Measurements from ENCODE around the gene ELMO3. TPM values are rescaled to one million over a fixed set of nuclear protein-coding genes. Genes with fewer than 3 reads are reported as not detected.

The ELMO3 gene
- total RNA-seq, 2 experiments from 2014 or later = 5.0 to 5.6 TPM

GRCh38 chr16:67181346-67181745 lies 17.6 kb upstream of the ELMO3 start:
- DNase-seq (no peak), ATAC-seq (no peak)
- Mint-ChIP-seq H3K27me3 (peaks cover 38% of the 10 kb centered on the region), H3K4me3 (no peak overlapping the region), H3K36me3 (ENCODE audit: low read depth) (peaks cover 5% of the 10 kb centered on the region), H3K9me3 (no peaks in the 10 kb centered on the region), H3K4me1 (ENCODE audit: low read depth) (peaks cover 30% of the 10 kb centered on the region), H3K27ac (no peak overlapping the region)
- ChIA-PET CTCF (interaction anchor here (1.0 to 7.1 kb wide), 3 partner anchors 12 to 165 kb away, joined by 6 to 71 read pairs (median 36); partner anchors contain the start of gene NOL3), POLR2A (no interaction called here)
- TF ChIP-seq CTCF (IDR thresholded peaks at IDR 0.05) = no peak
- intact Hi-C loops (cut with micrococcal nuclease) = loop anchor here (10.0 kb wide), 1 partner anchor 207 kb away; no protein-coding TSS in a partner anchor

- Mint-ChIP-seq H3K4me1 (ENCODE audit: low read depth) (peaks cover 26% of the 10 kb centered on the region), H3K4me3 (no peak overlapping the region), H3K27ac (no peak overlapping the region), H3K27me3 (peaks cover 31% of the 10 kb centered on the region), H3K36me3 (ENCODE audit: low read depth) (peaks cover 5% of the 10 kb centered on the region), H3K9me3 (no peaks in the 10 kb centered on the region)
- POLR2A ChIA-PET = interaction anchor here (1.1 to 2.0 kb wide), 2 partner anchors 7 to 24 kb away, joined by 4 to 13 read pairs; no protein-coding TSS in a partner anchor
- no peak for ATAC-seq
- DNase-seq = no peak
- CTCF ChIA-PET = interaction anchor here (1.1 to 7.1 kb wide), 6 partner anchors 13 to 217 kb away, joined by 3 to 71 read pairs (median 8); partner anchors contain the start of gene NOL3
- intact Hi-C loops (cut with micrococcal nuclease) = loop anchor here (10.0 kb wide), 1 partner anchor 207 kb away; no protein-coding TSS in a partner anchor
- TF ChIP-seq CTCF (IDR thresholded peaks at IDR 0.05) = no peak
Observed at GRCh38 chr16:67182288-67182687, 16.6 kb upstream of the ELMO3 start.

- no peak for ATAC-seq
- intact Hi-C loops (cut with micrococcal nuclease) = loop anchor here (10.0 kb wide), 1 partner anchor 208 kb away; no protein-coding TSS in a partner anchor
- H3K4me1 Mint-ChIP-seq (ENCODE audit: low read depth) = peaks cover 20% of the 10 kb centered on the region
- H3K36me3 Mint-ChIP-seq (ENCODE audit: low read depth) = peaks cover 5% of the 10 kb centered on the region
- CTCF ChIA-PET = interaction anchor here (1.5 to 7.1 kb wide), 5 partner anchors 14 to 206 kb away, joined by 7 to 71 read pairs (median 10); partner anchors contain the start of gene NOL3
- POLR2A ChIA-PET = interaction anchor here (1.0 to 2.0 kb wide), 3 partner anchors 8 to 58 kb away, joined by 3 to 13 read pairs (median 4); no protein-coding TSS in a partner anchor
- no peak overlapping the region for H3K27ac Mint-ChIP-seq
- H3K9me3 Mint-ChIP-seq = no peaks in the 10 kb centered on the region
- no peak overlapping the region for H3K4me3 Mint-ChIP-seq
- no peak for TF ChIP-seq CTCF (IDR thresholded peaks at IDR 0.05)
- DNase-seq = no peak
- peaks cover 24% of the 10 kb centered on the region for H3K27me3 Mint-ChIP-seq
Observed at GRCh38 chr16:67183284-67183626, 15.7 kb upstream of the ELMO3 start.

GRCh38 chr16:67183627-67184452 lies 15.1 kb upstream of the ELMO3 start, which contains the start of gene MATCAP1:
TSS of gene MATCAP1 (minus strand) at chr16:67183963. CDS start at chr16:67180610, 3,353 bp downstream.
- CTCF ChIA-PET = interaction anchor here (0.9 to 7.1 kb wide), 14 partner anchors 9 to 231 kb away, joined by 3 to 71 read pairs (median 11); partner anchors contain the start of genes FBXL8, NOL3, TMEM208 and TRADD

More at GRCh38 chr16:67183627-67184452, 15.1 kb upstream of the ELMO3 start, which contains the start of gene MATCAP1:
- peaks cover 3% of the 10 kb centered on the region for H3K36me3 Mint-ChIP-seq (ENCODE audit: low read depth)
- peak within 1 kb of the TSS; percentile 66 for H3K4me3 Mint-ChIP-seq
- no peak for TF ChIP-seq CTCF (IDR thresholded peaks at IDR 0.05)
- no peak within 1 kb of the TSS for H3K27ac Mint-ChIP-seq
- intact Hi-C loops (cut with micrococcal nuclease) = loop anchor here (10.0 kb wide), 1 partner anchor 209 kb away; no protein-coding TSS in a partner anchor
- H3K27me3 Mint-ChIP-seq = peaks cover 20% of the 10 kb centered on the region
- POLR2A ChIA-PET = interaction anchor here (1.0 to 2.0 kb wide), 3 partner anchors 9 to 74 kb away, joined by 3 to 13 read pairs (median 4); partner anchors contain the start of gene PHAF1
- H3K4me1 Mint-ChIP-seq (ENCODE audit: low read depth) = peaks cover 16% of the 10 kb centered on the region
- ATAC-seq (peak; percentile 97), DNase-seq (peak; percentile 97)
- H3K9me3 Mint-ChIP-seq = no peaks in the 10 kb centered on the region
